Activated CD8-positive, alpha-beta memory T cell treated with anti-CD3 and anti-CD28 coated beads for 4 hours (primary cell): Measurements from ENCODE around the gene GPAT3.
"Not testable (repeated sequence)": the region's sequence is repeated elsewhere in the genome, so short reads cannot be mapped to it uniquely, and the experiment has no call there.

ENCODE experiments used
- DNase-seq, 2 donors: peaks; one replicate each; pipeline ENCODE4 v3.0.0-alpha.2; 2020; ENCODE audit warnings: low read depth in 2 of 2

GPAT3 gene

DNA sequence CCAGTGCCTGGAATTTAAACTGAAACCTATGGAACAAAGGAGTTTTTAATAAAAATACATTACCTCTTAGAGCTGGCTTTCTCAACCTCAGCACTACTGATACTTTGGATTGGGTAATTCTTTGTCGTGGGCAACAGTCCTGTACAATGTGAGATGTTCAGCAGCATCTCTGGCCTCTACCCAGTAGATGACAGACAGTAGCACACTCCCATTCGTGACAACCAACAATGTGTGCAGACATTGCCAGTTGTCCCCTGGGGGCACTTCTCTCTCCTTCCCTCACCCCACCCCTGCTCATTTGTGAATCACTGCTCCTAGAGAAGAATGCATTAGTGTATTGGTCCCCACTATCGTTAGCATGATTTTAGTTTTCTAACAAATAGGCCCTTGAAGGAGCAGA, 16.2 kb downstream of the GPAT3 start:
- DNase-seq, result no peak

DNA sequence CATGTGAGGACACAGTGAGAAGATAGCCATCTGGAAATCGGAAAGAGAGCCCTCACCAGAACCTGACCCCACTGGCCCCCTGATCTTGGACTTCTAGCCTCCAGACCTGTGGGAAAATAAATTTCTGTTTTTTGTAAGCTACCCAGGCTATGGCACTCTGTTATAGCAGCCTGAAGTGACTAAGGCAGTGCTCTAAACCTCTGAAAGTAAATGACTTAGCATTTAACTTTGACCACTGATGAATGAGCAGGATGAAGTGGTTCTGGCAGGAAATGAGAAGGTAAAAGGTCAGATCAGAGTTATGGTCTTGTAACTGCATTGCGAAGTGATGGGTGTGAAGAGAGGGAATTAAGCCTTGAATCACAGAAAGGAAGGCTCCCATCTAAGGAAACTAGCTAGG, 17.0 kb downstream of the GPAT3 start:
- DNase-seq, result no peak

DNA sequence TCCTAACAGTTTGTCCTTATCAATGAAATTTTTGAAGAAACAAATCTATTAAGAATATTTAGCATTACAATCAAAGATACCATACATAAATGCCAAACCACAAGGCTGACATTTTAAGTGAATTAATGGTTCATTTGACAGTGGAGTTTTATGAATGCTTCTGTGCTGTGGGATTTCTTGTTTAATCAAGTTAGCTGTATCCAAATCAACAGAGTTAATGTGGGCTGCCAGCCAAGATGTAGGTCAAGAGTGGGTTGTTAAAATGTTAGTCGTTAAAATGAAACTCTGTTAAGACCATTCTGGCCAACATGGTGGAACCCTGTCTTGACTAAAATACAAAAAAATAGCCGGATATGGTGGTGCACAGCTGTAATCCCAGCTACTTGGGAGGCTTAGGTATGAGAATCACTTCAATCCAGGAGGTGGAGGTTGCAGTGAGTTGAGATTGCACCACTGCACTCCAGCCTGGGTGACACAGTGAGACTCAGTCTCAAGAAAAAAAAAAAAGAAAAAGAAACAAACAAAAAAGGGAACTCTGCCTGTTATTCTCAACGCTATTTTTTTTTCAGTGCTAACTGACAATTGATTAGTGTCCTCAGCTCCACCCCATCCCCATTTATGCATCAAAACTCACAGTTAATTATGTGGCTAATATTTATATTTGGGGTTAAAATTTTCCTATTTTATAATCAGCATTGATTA, 20.2 kb downstream of the GPAT3 start:
- DNase-seq, result no peak

DNA sequence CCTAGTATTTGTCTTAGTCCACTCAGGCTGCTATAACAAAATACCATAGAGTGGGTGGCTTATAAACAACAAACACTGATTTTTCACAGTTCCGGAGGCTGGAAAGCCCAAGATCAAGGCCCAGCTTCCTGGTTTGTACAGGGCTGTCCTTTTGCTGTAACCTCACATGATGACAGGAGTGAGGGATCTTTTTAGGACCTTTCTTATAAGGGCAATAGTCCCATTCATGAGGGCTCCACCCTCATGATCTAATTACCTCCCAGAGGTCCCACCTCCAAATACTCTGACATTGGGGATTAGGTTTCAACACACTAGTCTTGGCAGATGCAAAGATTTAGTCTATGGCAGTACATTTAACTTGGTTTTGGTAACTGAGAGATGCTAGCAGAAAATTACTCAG, 20.9 kb downstream of the GPAT3 start:
- DNase-seq, result no peak

DNA sequence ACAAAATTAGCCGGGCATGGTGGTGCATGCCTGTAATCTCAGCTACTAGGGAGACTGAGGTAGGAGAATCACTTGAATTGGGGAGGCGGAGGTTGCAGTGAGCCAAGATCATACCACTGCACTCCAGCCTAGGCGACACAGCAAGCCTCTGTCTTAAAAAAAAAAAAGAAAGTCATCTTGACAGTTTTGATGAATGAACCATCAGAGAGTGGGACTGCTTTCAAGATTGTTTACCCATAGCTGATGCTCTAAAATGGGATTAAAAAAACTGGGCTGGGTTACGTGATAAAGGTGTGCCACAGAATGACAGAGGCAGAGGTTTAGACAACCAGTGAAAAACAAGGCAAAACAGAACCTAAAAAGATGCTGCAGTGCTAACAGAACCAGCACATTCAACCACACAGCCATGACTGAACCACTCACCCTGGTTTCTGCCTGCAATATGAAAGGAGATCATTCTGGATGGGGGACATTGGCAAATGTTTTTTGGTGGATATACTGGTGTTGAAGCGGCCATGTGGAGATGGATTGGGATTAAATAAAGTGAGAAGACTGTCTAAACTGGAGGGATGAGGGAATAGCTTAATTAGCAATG, 22.2 kb downstream of the GPAT3 start:
- no peak for DNase-seq

DNA sequence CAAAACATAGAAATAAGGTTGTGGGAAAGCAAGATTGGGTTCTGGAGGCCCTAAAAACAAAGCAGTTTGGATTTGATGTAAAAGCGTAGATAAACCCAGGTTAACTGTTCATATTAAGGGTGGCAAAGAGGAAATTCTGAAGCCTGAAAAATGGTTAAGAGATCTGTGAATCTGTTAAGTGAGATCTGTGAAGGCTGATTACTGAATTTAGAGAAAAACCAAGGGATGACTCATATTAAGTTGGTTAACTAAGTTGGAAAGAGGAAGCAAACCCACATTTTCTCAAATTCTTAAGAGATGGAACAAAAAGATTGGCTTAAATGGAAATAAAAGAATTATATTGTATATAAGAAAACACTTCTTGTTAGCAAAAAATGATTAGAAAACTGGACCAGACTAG, 22.8 kb downstream of the GPAT3 start:
- no peak for DNase-seq

DNA sequence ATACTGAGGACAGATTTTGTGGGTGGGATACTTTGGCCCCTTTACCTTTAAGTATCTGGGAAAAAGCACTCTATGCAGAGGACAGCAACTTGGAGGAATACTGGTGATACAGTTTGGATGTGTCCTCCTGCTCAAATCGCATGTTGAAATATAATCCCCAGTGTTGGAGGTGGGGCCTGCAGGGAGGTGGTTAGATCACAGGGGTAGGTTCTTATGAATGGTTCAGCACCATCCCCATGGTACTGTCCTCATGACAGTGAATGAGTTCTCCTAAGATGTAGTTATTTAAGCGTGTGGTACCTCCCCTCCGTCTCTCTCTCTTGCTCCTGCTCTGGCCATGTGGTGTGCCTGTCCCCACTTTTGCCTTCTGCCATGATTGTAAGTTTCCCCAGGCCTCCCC, 24.6 kb downstream of the GPAT3 start:
- DNase-seq, result no peak

DNA sequence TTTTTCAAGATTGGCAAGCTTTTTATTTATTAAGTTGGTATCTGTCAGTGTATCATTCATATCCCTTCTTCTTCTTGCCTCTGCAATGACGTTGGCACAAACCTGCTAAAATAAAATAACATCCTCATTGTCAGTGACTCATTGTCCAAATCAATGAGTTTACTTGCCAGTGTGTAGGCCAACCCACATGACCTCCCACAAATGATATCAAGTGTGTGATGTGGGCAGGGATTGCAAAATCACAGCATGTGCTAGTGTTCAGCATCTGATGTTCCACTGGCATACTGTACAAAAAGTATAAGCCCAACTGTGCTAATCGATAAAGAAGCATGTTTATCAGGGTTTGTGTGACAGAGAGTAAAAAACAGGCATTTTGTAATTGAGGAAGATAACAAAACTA, 25.5 kb downstream of the GPAT3 start:
- peak in 1 of 2 donors; percentile 5 for DNase-seq

DNA sequence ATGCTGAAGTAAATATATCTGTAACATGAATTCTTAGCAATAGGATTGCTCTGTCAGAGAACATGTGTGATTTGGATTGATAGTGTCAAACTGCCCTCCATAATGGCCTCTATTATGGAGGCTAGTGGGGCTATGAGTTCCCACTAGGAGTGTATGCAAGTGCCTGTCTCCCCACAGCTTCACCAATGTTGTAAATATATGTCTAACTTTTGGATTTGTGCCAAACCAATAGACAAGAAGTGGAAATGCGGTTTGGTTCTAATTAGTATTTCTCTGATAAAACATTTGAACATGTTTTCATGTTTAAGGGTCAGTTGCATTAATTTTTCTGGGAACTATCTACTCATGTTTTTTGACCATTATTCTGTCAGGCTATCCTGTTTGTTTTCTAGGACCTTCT, 28.1 kb downstream of the GPAT3 start:
- DNase-seq, result no peak

DNA sequence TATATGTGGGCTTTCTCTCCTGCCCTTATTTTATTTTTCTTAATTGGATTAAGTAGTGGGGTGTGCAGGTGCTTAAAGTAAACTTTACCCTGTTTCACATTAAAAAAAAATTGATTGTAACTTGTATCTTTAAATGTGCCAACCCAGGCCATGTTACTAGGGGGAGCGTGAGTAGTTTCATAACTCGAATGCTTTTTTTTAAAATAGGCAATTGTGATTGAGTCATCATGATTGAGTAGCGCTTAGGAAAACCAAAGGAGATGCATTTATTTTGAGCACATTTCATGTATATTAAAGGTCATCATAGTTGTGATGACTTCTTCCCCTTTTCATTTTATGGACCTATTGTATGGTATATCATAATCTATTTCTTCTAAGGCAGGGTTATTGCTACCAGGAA, 32.2 kb downstream of the GPAT3 start:
- DNase-seq, result no peak

DNA sequence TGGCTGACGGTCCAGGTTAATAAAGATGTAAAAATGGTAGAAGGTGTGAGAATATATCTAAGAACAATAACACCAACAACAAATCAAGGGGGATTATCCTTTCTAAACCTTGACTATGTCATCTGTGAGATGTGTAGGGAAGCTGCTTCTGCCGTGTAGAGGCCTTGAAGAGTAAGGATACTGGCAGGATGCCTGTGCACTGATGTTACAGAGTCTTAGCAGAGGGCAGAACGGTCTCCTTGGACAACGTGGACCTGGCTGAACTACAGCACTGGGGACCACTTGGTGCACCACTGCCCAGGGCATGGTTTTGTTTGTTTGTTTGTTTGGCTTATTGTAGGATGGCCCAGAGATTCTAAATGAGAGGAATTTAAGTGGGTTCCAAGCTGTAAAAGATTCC, 33.5 kb downstream of the GPAT3 start:
- DNase-seq, result no peak

DNA sequence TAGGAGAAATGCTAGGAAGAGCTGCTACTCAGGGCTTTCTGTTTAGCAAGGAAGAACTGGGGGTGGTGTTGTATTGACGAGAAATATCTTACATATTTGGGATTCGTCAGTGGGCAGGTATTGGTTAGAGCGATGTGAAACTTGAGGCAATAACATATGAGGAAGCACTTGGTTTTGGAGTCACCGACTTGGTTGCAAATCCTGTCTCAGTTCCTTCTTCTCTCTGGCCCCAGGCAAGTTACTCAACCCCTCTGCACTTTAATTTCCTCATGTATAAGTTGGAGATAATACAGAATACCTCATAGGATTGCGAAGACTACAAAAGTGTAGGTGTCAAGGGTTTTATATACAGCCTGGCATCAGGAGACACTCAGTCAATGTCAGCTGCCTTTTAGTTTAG, 34.1 kb downstream of the GPAT3 start:
- no peak for DNase-seq

DNA sequence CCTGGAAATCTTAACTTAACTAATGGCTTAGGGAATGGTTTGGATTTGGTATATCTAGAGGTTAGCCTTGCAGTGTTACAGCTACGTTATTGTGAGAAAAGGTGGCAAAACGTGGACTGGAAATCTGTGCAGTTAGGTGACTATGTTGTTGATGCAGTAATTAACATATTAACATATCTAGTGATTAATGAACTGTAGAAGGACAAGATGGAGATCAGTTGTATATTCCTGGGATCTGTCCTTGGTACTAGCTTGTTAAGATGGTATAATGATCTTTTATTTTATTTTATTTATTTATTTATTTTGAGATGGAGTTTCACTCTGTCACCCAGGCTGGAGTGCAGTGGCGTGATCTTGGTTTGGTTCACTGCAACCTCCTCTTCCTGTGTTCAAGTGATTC, 36.9 kb downstream of the GPAT3 start:
- DNase-seq, result no peak

DNA sequence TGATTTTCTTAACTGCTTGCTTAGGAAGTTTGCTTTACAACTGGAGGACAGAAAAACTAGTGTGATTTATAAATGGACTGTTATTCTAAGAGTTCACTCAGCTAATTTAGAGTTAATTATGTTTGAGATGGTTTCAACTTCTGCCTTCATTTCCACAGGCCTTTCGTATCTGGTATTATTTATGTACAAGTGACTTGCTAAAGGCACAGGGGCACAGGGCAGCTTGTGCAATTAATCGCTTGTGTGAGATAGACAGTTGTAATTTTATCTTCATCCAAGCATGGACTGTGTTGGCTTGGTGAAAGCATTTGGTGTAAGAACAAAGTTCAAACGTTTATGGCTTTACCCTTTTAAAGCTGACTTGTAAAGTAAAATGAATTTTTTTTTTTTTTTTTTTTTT, 38.3 kb downstream of the GPAT3 start:
- no peak for DNase-seq

DNA sequence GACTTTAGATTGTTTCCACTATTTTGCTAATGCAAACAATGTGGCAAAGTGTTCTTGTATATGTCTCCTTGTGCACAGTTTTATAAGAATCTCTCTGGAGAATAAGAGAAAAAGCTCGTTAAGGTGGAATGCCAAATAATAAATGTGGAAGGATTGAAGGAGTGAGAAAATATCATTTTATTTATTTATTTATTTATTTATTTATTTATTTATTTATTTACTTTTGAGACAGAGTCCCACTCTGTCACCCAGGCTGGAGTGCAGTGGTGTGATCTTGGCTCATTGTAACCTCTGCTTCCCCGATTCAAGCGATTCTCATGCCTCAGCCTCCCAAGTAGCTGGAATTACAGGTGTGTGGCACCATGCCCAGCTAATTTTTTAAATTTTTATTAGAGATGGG, 40.3 kb downstream of the GPAT3 start:
- not testable (repeated sequence) for DNase-seq

DNA sequence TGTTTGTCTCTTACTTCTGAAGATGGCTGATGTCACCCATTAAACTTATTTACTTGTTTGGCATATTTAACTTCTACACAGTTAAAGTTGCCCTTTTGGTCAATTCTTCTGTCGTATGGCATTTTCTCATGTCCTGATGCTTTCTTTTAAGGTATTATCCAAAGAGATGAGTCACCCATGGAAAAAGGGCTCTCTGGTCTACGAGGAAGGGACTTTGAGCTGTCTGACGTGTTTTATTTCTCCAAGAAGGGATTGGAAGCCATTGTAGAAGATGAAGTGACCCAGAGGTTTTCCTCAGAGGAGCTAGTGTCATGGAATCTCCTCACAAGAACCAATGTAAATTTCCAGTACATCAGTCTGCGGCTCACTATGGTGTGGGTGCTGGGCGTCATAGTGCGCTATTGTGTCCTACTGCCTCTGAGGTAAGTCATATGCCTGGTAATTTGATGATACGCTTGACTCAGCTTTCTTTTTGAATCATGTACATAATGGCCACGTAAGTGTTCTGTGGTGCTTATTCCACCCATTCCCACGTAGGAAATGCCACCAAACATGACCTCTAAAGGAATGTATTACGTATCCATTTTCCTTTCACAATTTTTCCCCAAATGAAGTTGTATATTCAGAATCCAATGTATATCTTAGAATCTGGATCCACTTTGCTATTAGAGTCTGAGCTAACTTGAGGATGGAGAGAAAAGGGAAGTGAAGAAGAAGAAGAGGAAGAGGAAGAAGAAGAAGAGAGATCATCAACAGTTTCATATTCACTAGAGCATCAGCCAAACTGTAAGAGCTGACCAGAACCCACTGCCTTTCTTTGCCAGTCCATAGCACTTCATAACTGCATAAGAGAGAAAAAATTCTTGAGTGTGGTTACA, 45.7 kb downstream of the GPAT3 start:
- no peak for DNase-seq

DNA sequence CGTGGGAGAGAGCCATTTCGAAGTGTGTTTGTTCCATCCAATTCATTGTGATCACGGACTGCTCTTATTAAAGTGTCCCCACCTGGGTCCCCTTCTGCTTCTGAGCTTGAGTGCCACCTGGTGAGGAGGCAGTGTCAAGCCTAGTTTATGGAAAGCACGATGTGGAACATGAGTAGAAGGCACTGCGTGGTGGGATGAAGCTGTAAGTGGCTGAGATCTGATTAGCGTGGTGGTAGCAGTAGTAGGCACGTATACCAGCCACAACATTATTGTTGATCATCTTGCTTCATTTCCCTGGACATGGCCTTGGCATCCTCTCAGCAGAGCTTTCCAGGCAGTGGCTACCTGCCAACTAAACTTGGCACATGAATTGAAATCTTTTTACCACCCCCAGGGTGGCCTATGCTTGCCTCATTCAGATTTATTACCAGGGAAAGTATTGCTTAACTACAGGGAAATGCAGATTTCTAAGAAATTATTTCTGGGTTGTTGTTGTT, 46.4 kb downstream of the GPAT3 start:
- no peak for DNase-seq

DNA sequence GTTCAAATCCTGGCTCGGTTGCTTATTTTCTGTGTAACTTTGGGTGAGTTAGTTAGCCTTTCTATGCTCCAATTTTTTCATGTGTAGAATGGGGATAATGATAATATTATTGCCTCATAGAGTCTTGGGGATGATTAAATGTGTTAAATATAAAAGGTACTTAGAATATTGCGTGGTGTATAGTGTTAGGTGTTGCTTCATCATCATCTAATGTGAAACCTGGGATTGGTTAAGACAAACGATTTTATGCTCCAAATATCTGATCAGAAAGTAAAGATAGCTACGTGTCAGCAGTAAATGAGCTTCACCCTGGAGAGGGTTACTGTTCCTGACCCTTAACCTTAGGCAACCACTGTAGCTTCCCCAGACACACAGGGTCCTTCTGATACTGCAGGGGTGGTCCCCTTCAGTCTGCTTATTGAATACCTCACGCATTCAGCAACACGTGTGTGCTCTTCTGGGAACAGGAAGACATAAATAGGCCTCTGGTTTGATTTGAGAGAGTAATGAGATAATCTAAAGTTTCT, 50.1 kb downstream of the GPAT3 start:
- DNase-seq, result no peak

DNA sequence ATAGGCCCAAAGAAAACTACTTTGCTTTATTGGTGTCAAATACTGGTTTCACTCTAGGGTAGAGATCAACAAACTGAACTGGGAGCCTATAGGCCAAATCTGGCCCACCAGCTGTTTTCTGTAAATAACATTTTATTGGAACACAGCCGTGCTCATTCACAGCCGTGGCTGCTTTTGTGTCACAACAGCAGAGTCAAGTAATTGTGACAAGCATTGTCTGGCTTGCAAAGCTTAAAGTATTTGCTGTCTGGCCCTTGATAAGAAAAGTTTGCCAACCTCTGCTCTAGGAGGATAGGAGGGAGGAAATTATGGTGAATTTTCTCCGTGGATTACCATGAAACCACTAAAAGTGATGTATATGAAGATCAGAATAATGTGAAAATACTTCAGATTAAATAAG, 53.4 kb downstream of the GPAT3 start:
- no peak for DNase-seq

DNA sequence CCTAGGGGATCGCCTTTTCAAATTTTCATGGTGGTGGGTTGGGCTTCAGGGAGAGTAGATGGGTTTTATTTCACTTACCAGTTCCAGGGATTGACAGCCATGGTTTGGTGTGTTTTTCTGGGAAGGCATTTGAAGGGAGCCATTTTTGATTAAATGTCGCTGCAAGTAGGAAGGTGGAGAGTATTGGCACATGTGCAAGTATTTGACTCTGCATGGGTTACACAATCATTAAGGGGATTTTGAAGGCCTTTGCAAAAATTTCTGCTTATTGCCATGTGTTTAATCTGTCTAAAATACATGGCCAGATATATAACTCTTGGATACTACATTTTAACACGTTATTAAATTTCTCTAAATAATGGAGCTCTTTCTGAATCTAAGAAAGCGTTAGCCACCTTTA, 55.1 kb downstream of the GPAT3 start:
- no peak for DNase-seq

DNA sequence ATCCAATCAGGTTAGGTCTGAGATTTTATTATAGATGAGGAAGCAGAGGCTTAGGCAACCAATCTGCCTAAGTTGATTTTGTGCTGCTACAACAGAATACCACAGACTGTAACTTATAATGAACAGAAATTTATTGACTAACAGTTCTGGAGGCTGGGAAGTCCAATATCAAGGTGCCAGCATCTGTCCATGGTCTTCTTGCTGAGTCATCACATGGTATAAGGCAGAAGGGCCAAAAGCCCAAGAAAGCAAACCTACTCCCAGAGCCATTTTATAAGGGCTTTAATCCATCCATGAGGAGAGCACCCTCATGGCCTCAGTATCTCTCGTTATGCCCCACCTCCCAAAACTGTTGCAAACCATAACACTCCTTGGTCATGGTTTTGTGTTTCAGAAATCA, 55.8 kb downstream of the GPAT3 start:
- no peak for DNase-seq

DNA sequence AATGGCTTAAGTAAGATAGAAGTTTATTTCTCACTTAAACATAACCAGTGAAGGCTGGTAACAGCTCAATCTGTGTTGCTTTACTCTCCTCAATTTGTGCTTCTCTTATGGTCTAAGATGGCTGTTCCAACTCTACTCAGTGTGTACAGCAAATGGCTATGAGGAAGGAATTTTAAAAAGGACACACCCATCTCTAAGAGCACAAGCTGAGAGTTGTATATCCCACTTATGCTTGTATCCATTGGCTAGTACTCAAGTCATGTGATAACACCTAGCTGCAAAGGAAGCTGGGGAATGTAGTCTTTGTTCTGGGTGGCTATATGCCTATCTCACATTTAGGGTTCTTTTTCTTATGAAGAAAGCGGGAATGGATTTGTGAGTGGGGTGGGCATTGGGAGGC, 63.3 kb downstream of the GPAT3 start:
- no peak for DNase-seq

DNA sequence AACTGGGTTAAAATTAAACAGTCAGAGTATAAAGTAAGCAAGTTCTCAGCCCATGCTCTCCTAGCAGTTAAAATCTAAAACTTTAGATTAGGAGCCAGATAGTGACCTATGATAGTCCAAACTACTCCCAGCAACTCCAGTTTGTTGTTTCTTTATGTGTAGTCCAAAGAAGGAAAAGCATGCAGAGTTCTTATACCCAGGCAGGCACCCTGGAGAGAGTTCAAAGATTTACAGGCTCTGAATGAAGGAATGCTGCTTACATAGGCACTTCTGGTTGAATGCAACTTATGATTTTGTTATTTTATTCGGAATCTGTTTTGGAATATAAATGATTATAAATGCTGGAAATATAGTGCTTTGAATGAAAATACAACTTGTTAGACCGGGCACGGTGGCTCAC, 67.2 kb downstream of the GPAT3 start:
- no peak for DNase-seq
